Smooth muscle cell of the umbilical artery (primary cell): Measurements from ENCODE around the gene TOPAZ1. TPM values are rescaled to one million over a fixed set of nuclear protein-coding genes. Genes with fewer than 3 reads are reported as not detected.

Experiments used
- total RNA-seq: library from RNA; depleted of rRNA; stranded (reverse); fragments of >200 nt; gene quantifications from 2 replicates; pipeline ENCODE4 v1.2.3, GENCODE V29; 2014

Gene TOPAZ1
- total RNA-seq = not detected in 2 replicates

GRCh38 chr3:44241706-44242105 lies at the start of gene TOPAZ1:
TOPAZ1 (plus strand) TSS chr3:44241886; CDS start chr3:44242054, 168 bp downstream.

DNA sequence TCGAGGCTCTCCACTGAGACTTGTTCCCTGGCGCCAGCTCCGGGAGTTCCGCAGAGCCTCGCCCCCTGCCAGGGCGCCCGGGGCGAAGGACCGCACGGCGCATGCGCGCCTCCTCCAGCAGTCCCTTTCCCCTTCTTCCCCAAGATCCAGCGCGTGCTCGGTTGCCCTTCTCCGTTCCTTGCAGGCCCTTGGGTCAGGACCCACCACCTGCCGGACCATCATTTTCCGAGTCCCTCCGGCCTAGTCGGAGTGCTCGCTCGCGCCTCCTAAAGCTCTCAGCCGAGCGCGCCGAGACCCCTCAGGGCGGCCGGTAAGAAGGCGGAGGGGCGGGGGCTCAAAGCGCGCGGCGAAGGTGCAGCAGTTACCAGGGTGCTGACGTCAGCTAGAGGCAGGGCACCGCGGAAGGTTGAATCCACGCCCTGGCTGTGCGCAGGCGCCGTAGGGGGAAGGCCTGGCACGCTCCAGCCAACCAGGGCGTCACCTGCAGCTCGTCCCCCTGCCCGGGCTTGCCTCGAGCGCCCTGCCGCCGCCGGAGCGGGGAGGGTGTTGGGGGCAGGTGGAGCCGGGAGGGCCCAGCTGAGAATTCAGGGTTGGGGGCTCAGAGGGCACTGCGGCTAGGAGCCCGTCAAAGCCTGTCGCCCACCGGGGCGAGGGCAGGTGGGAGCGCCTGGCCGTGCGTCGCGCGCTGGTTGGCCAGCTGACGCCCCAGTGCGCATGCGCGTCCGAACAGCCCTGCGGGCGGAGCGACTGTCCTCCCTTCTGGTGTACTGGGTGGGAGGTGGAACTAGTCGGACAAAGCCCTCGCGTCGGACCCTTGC lies 96.5 kb downstream of the TOPAZ1 start, which contains the start of gene TCAIM:
TCAIM (plus strand) TSS at position 757 of the 818 bp plus-strand sequence. CDS start 16,017 bp downstream, outside the sequence.

Other genes starting within 250 kb of the TOPAZ1 start
- gene TCAIM, start 96.9 kb downstream of the TOPAZ1 start, total RNA-seq = 32.5 and 38.0 TPM in 2 replicates
- gene ZNF445, start 235.8 kb downstream of the TOPAZ1 start, total RNA-seq = 9.5 and 13.1 TPM in 2 replicates